ENCODE data around the gene EFCAB9. TPM values are rescaled to one million over a fixed set of nuclear protein-coding genes. Genes with fewer than 3 reads are reported as not detected.

The EFCAB9 gene
- total RNA-seq, 1 experiment from 2014 or later: not detected

GRCh38 chr5:172223901-172224873 lies 30.2 kb downstream of the EFCAB9 start:
- ChIA-PET POLR2A (no interaction called here), RAD21 (ENCODE audit: low non-redundant PET in 1 of 2, low total read pairs in 2 of 2, uncharacterized antibody in 2 of 2, unreplicated experiment in 2 of 2) (no interaction called here), CTCF (no interaction called here)
- Histone ChIP-seq H3K4me2 (ENCODE audit: low read length) (no peak overlapping the region), H3K79me2 (ENCODE audit: insufficient read depth, low read length) (no peaks in the 10 kb centered on the region), H2AFZ (ENCODE audit: low read depth, low read length, poor library complexity, severe bottlenecking) (no peak overlapping the region), H3K9me3 (ENCODE audit: control insufficient read depth in 1 of 2, insufficient read depth in 1 of 2, low read depth in 1 of 2, low read length in 2 of 2) (no peaks in the 10 kb centered on the region), H3K4me1 (ENCODE audit: control insufficient read depth in 1 of 2, insufficient read depth in 2 of 2, low read length in 2 of 2) (no peaks in the 10 kb centered on the region), H3K27me3 (ENCODE audit: insufficient read depth, low read length) (no peaks in the 10 kb centered on the region), H3K4me3 (replicated peaks in 1 of 2; ENCODE audit: low read depth in 1 of 2, low read length in 2 of 2) (no peak overlapping the region), H4K20me1 (ENCODE audit: insufficient read depth) (no peaks in the 10 kb centered on the region; the same call in 1 of the 2 replicates), H3K27ac (ENCODE audit: low read depth, low read length) (no peak overlapping the region), H3K9me2 (ENCODE audit: insufficient read depth) (no peaks in the 10 kb centered on the region), H3K36me3 (ENCODE audit: control insufficient read depth in 1 of 2, insufficient read depth in 2 of 2, low read length in 2 of 2) (peaks cover 0 to 9% of the 10 kb centered on the region in 2 experiments; a peak in 1 of 4 replicates), H3K9ac (ENCODE audit: low read length) (no peak overlapping the region)
- ATAC-seq (no peak), DNase-seq (ENCODE audit: low read depth, low spot score) (no peak)
- TF ChIP-seq SRF (IDR thresholded peaks at IDR 0.05; ENCODE audit: low read depth) (no peak), EZH2phosphoT487 (IDR thresholded peaks at IDR 0.05; ENCODE audit: borderline replicate concordance) (no peak), ZBTB33 (IDR thresholded peaks at IDR 0.05; ENCODE audit: extremely low read depth, insufficient replicate concordance, low read length) (no peak), POLR2A (IDR thresholded peaks at IDR 0.05; ENCODE audit: borderline replicate concordance, extremely low read depth, insufficient read depth, insufficient read length) (no peak), ZFX (IDR thresholded peaks at IDR 0.05) (no peak), RAD21 (IDR thresholded peaks at IDR 0.05; ENCODE audit: low read depth) (no peak), TCF7L2 (IDR thresholded peaks at IDR 0.05; ENCODE audit: borderline replicate concordance, extremely low read depth, insufficient read depth, insufficient read length) (no peak), EGR1 (IDR thresholded peaks at IDR 0.05; ENCODE audit: low read depth) (no peak), EZH2 (IDR thresholded peaks at IDR 0.05) (no peak), ZNF274 (IDR thresholded peaks at IDR 0.05; ENCODE audit: low read depth, low read length) (no peak), REST (IDR thresholded peaks at IDR 0.05; ENCODE audit: low read depth) (no peak), CBX3 (IDR thresholded peaks at IDR 0.05; ENCODE audit: low read depth) (no peak), POLR2AphosphoS5 (IDR thresholded peaks at IDR 0.05; ENCODE audit: low read depth, low read length) (no peak), SIN3A (IDR thresholded peaks at IDR 0.05; ENCODE audit: low read depth) (no peak), JUND (IDR thresholded peaks at IDR 0.05) (no peak), SP1 (IDR thresholded peaks at IDR 0.05; ENCODE audit: low read depth) (no peak), ATF3 (IDR thresholded peaks at IDR 0.05) (no peak), CTCF (IDR thresholded peaks at IDR 0.05 in 2 of 3, conservative IDR thresholded peaks at IDR 0.05 in 1 of 3; ENCODE audit: borderline replicate concordance in 1 of 3, insufficient read depth in 1 of 3, low read depth in 2 of 3, low read length in 2 of 3) (no peak), MAX (IDR thresholded peaks at IDR 0.05) (no peak), FOSL1 (IDR thresholded peaks at IDR 0.05; ENCODE audit: low read depth) (no peak)
- no TSS peak for BruUV-seq (replicated peaks)
- intact Hi-C loops (cut with micrococcal nuclease): no loop called here
